Psoas muscle (tissue), 8 donors: ENCODE data around the gene CADPS. TPM values are rescaled to one million over a fixed set of nuclear protein-coding genes. Genes with fewer than 3 reads are reported as not detected.

Experiments used
- ATAC-seq, 4 donors: fragments of 200-7000 bp; cut with Tn5 transposase; one replicate each; pipeline ENCODE4 v1.9.1; 2020; ENCODE audit warnings: moderate library complexity in 3 of 4, mild to moderate bottlenecking in 2 of 4
- DNase-seq, 2 donors: peaks; one replicate each; pipeline ENCODE4 v3.0.0-alpha.2; 2020
- H3K27ac ChIP-seq: fragments of 200-600 bp; one replicate; pipeline ENCODE4 v1.8.0; 2022
- H3K27me3 ChIP-seq, 3 donors: fragments of 200-600 bp in 1 of 3; one replicate each; pipeline versions ENCODE4 v1.6.1 to v1.8.0; 2013 to 2022; ENCODE audit warnings: low read length in 2 of 3, mild to moderate bottlenecking in 2 of 3, moderate library complexity in 1 of 3; ENCODE audit not compliant: insufficient read depth in 3 of 3
- H3K36me3 ChIP-seq, 2 donors: fragments of 200-600 bp in 1 of 2; one replicate each; pipeline versions ENCODE4 v1.6.1 to v1.8.0; 2013 to 2022; ENCODE audit warnings: low read depth in 1 of 2, mild to moderate bottlenecking in 1 of 2, moderate library complexity in 1 of 2; ENCODE audit not compliant: insufficient read depth in 1 of 2
- H3K4me1 ChIP-seq: fragments of 200-600 bp; one replicate; pipeline ENCODE4 v1.8.0; 2022
- H3K4me3 ChIP-seq: fragments of 200-600 bp; one replicate; pipeline ENCODE4 v1.8.0; 2022; ENCODE audit warnings: mild to moderate bottlenecking
- H3K9me3 ChIP-seq: fragments of 200-600 bp; one replicate; pipeline ENCODE4 v1.8.0; 2022
- WGBS, 3 donors: extraction: QIAGEN DNeasy Blood & Tissue Kit; methylation state at CpG; one replicate each; pipeline versions ENCODE4 v1.1.6 to v1.1.7; 2013; 5-methylcytosine and 5-hydroxymethylcytosine counted together
- intact Hi-C, 2 donors: fragments of 100-400 bp; cut with DNase I; formaldehyde crosslinking; loops; one replicate each; pipeline versions ENCODE4 v1.11.0 to v1.14.2; 2022
- polyA plus RNA-seq, 3 donors: library from polyadenylated mRNA; stranded (reverse); fragments of 200-250 nt; gene quantifications; one replicate each; pipeline ENCODE4 v1.2.3, GENCODE V29; 2013
- total RNA-seq, 4 donors: library from RNA; stranded (reverse); fragmentation: NEBNext Ultra II Directional in 2 of 4; extraction: Animal tissue kit (Norgen Biotek cat#: 25700) in 2 of 4; gene quantifications; one replicate each; pipeline versions ENCODE4 v1.2.1 to v1.2.4, GENCODE V29; 2021 to 2023
- TF ChIP-seq, protein P1 (sequence below): fragments of 200-600 bp; IDR thresholded peaks from one replicate; pipeline ENCODE4 v1.8.0; 2022; ENCODE audit warnings: antibody characterized with exemption
- donor health status: healthy with polysubstance abuse.
- donor health status: DM: no; HTN: no; CAD: no; lungs with moderate emphysema.
- donor health status: Bipolar disorder and iron deficiency.
- donor health status: healthy.
- donor health status: DM: yes; HTN: yes; CAD: no.
- donor health status: DM: no; HTN: no; CAD: no.
- donor health status: DM: no; HTN: no; CAD: no.
- donor health status: DM: yes; HTN: yes; CAD: no.

Gene CADPS
- total and polyA plus RNA-seq, 7 donors, result 0.01 to 0.07 (median 0.04) TPM; not detected in 4

DNA sequence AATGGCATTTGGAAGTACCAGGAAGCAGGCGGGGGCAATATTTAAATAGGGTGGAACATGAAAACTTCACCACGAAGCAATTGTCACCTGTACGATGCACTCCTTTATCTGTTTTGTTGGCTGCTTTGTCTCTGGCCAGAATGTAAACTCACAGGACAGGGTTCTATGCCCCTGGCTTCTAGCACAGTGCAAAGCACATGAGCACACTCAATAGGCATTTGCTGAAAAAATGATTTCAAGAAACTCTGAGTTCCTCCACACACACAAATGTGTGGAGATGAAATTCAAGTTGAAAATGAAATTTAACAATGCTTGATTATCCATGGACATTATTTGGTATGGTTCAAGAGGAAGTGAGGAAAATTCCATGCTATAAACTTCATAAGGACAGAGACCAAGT lies 272.2 kb downstream of the CADPS start:
- no peak for ATAC-seq
- no peaks in the 10 kb centered on the region for H3K9me3 ChIP-seq
- WGBS, 3 donors, result 55 to 61% (median 57%) methylated on average over 3 of the region's 3 CpGs
- TF ChIP-seq, protein P1, sequence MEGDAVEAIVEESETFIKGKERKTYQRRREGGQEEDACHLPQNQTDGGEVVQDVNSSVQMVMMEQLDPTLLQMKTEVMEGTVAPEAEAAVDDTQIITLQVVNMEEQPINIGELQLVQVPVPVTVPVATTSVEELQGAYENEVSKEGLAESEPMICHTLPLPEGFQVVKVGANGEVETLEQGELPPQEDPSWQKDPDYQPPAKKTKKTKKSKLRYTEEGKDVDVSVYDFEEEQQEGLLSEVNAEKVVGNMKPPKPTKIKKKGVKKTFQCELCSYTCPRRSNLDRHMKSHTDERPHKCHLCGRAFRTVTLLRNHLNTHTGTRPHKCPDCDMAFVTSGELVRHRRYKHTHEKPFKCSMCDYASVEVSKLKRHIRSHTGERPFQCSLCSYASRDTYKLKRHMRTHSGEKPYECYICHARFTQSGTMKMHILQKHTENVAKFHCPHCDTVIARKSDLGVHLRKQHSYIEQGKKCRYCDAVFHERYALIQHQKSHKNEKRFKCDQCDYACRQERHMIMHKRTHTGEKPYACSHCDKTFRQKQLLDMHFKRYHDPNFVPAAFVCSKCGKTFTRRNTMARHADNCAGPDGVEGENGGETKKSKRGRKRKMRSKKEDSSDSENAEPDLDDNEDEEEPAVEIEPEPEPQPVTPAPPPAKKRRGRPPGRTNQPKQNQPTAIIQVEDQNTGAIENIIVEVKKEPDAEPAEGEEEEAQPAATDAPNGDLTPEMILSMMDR, result no peak
- no peak overlapping the region for H3K27ac ChIP-seq
- no peak overlapping the region for H3K4me3 ChIP-seq
- intact Hi-C loops, result no loop called here
- no peaks in the 10 kb centered on the region for H3K27me3 ChIP-seq
- no peak for DNase-seq
- H3K4me1 ChIP-seq, result no peaks in the 10 kb centered on the region
- H3K36me3 ChIP-seq, result no peaks in the 10 kb centered on the region

DNA sequence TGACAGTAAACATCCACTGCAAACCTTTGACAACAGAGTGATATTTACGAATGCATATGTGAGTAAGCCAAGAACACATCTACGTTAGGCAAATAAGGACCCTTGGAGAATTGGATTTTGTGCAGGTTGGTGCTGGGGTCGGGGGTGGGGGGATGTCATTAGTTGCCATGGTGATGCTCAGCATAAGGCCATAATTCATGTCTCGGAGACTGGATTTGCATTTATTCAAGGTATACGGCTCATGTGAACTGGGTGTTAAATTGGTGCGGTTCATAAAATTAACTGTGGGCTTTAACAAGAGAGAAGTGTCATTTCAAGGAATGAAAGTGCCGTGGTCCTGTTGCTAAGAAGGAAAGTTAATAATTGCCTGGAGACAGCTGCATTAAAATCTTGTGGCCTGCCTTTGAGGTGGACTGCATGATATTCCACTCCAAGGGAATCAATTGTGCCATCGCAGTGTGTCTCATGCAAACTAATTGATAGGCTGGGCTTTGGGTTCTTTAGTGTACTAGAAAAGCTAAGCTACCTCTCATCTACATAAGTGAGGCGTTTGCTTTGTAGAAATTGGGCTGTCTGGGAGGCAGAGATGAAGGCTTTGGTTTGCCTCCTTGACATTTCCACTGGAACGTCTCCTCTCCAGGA lies 273.0 kb downstream of the CADPS start:
- Histone ChIP-seq H3K27me3 (no peaks in the 10 kb centered on the region), H3K4me1 (no peaks in the 10 kb centered on the region), H3K4me3 (no peak overlapping the region), H3K27ac (no peak overlapping the region), H3K9me3 (no peaks in the 10 kb centered on the region), H3K36me3 (no peaks in the 10 kb centered on the region)
- TF ChIP-seq, protein P1, result no peak
- 49 to 55% (median 54%) methylated on average over 10 of the region's 10 CpGs for WGBS, 3 donors
- intact Hi-C loops, result no loop called here
- DNase-seq, result no peak
- ATAC-seq, result no peak

DNA sequence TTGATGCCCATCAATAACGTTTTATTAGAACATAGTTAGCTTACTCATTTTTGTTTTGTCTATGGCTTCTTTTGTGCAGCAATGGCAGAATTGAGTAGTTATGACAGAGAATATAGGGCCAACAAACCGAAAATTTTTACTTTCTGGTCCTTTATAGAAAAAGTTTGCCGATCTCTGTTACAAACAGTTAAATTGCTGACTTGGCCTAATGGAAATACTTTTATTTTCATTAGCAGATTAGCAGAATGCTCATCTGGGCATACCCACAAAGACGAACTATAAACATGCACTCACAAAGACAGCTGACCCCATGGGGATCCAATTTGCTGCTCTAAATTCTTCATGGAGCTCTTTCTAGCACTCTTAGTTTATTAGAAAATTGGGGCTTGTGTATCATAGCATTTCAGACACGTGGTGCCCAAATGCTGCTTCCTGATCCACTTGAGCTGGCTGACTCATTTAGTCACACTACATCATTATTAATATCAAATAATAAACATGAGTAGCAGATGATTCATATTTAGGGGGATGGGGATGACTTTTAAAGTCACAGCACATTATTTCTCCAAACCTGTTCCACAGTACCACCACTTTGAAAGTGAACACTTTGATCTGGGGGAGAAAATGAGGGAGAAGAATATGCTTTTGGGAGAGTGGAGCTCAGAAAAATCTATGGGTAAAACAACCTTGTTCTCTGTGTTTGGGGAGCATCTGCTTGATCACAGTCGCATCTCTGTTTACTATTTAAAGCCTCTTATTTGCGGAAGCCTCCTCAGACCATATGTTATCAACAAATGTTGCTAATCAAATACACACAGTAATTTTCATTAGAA lies 273.8 kb downstream of the CADPS start:
- DNase-seq (no peak), ATAC-seq (no peak)
- Histone ChIP-seq H3K9me3 (no peaks in the 10 kb centered on the region), H3K4me3 (no peak overlapping the region), H3K27me3 (no peaks in the 10 kb centered on the region), H3K27ac (no peak overlapping the region), H3K4me1 (no peaks in the 10 kb centered on the region), H3K36me3 (no peaks in the 10 kb centered on the region)
- intact Hi-C loops, result no loop called here
- TF ChIP-seq, protein P1, result no peak
- 45 to 53% (median 51%) methylated on average over 7 of the region's 7 CpGs for WGBS, 3 donors

- Histone ChIP-seq H3K9me3 (no peaks in the 10 kb centered on the region), H3K27ac (no peak overlapping the region), H3K4me1 (no peaks in the 10 kb centered on the region), H3K36me3 (no peaks in the 10 kb centered on the region), H3K4me3 (no peak overlapping the region), H3K27me3 (no peaks in the 10 kb centered on the region)
- WGBS, 3 donors, result 29 to 50% (median 31%) methylated on average over 2 of the region's 2 CpGs
- DNase-seq, result no peak
- no peak for ATAC-seq
- intact Hi-C loops, result no loop called here
- TF ChIP-seq, protein P1, result no peak
Observed at GRCh38 chr3:62600033-62600432, 275.2 kb downstream of the CADPS start.
